GM21723 (cell line): Measurements from ENCODE around the gene UBFD1.
"Not testable (repeated sequence)": the region's sequence is repeated elsewhere in the genome, so short reads cannot be mapped to it uniquely, and the experiment has no call there.

ENCODE experiments used
- ATAC-seq: cut with Tn5 transposase; IDR thresholded peaks from one replicate; pipeline ENCODE4 v1.9.1; 2021; ENCODE audit warnings: mild to moderate bottlenecking, moderate library complexity; ENCODE audit not compliant: unreplicated experiment

Gene UBFD1

GRCh38 chr16:23564575-23565363 is 7.2 kb downstream of the UBFD1 start:
- no peak for ATAC-seq

GRCh38 chr16:23566724-23567123 is 9.2 kb downstream of the UBFD1 start:
- no peak for ATAC-seq

GRCh38 chr16:23567602-23568001 is 10.1 kb downstream of the UBFD1 start:
- no peak for ATAC-seq

- ATAC-seq: no peak
Observed at GRCh38 chr16:23570992-23571632, 13.6 kb downstream of the UBFD1 start.

GRCh38 chr16:23571895-23572294 is 14.4 kb downstream of the UBFD1 start:
- no peak for ATAC-seq

GRCh38 chr16:23572394-23572793 is 14.9 kb downstream of the UBFD1 start:
- ATAC-seq: no peak

GRCh38 chr16:23573817-23574216 is 16.3 kb downstream of the UBFD1 start:
- no peak for ATAC-seq

GRCh38 chr16:23575834-23576233 is 18.3 kb downstream of the UBFD1 start:
- ATAC-seq: no peak

GRCh38 chr16:23577493-23577892 is 20.0 kb downstream of the UBFD1 start:
- ATAC-seq: no peak

- ATAC-seq: no peak
Observed at GRCh38 chr16:23578101-23578830, 20.7 kb downstream of the UBFD1 start.

GRCh38 chr16:23579371-23579770 is 21.8 kb downstream of the UBFD1 start:
- no peak for ATAC-seq

GRCh38 chr16:23580391-23580790 is 22.9 kb downstream of the UBFD1 start:
- ATAC-seq: no peak

- ATAC-seq: no peak
Observed at GRCh38 chr16:23581764-23582163, 24.2 kb downstream of the UBFD1 start.

- not testable (repeated sequence) for ATAC-seq
Observed at GRCh38 chr16:23583271-23583670, 25.7 kb downstream of the UBFD1 start.

- ATAC-seq: no peak
Observed at GRCh38 chr16:23584186-23585076, 26.9 kb downstream of the UBFD1 start.

GRCh38 chr16:23587726-23588125 is 30.2 kb downstream of the UBFD1 start:
- ATAC-seq: no peak

- no peak for ATAC-seq
Observed at GRCh38 chr16:23590181-23590580, 32.7 kb downstream of the UBFD1 start.

- ATAC-seq: no peak
Observed at GRCh38 chr16:23594186-23594585, 36.7 kb downstream of the UBFD1 start.

- ATAC-seq: no peak
Observed at GRCh38 chr16:23595246-23595950, 37.9 kb downstream of the UBFD1 start.
